HG03521 (cell line): Measurements from ENCODE around the gene PPA1.
"Not testable (repeated sequence)": the region's sequence is repeated elsewhere in the genome, so short reads cannot be mapped to it uniquely, and the experiment has no call there.

Experiments
- ATAC-seq: cut with Tn5 transposase; IDR thresholded peaks from one replicate; pipeline ENCODE4 v1.9.1; 2021; ENCODE audit warnings: mild to moderate bottlenecking, moderate library complexity; ENCODE audit not compliant: unreplicated experiment

Gene PPA1

GRCh38 chr10:70255329-70256299 lies 22.4 kb upstream of the PPA1 start:
- no peak for ATAC-seq

- no peak for ATAC-seq
Observed at GRCh38 chr10:70254778-70255328, 21.6 kb upstream of the PPA1 start.

- ATAC-seq: no peak
Observed at GRCh38 chr10:70253878-70254765, 20.9 kb upstream of the PPA1 start.

GRCh38 chr10:70250961-70251680 lies 17.9 kb upstream of the PPA1 start:
- ATAC-seq: no peak

GRCh38 chr10:70247360-70247759 lies 14.1 kb upstream of the PPA1 start:
- no peak for ATAC-seq

GRCh38 chr10:70241081-70241480 lies 7.9 kb upstream of the PPA1 start:
- ATAC-seq: no peak

GRCh38 chr10:70239986-70240385 lies 6.8 kb upstream of the PPA1 start:
- not testable (repeated sequence) for ATAC-seq

- ATAC-seq: not testable (repeated sequence)
Observed at GRCh38 chr10:70239077-70239976, 6.1 kb upstream of the PPA1 start.

- ATAC-seq: not testable (repeated sequence)
Observed at GRCh38 chr10:70237958-70238536, 4.8 kb upstream of the PPA1 start.

- ATAC-seq: no peak
Observed at GRCh38 chr10:70234668-70235447, 1.6 kb upstream of the PPA1 start.

GRCh38 chr10:70233939-70234300 lies 691 bp upstream of the PPA1 start:
- no peak for ATAC-seq

- no peak for ATAC-seq
Observed at GRCh38 chr10:70232859-70233108, 445 bp downstream of the PPA1 start.

GRCh38 chr10:70232155-70232858 lies 922 bp downstream of the PPA1 start:
- no peak for ATAC-seq

GRCh38 chr10:70228491-70228890 lies 4.7 kb downstream of the PPA1 start:
- ATAC-seq: no peak

GRCh38 chr10:70227548-70228320 lies 5.5 kb downstream of the PPA1 start:
- no peak for ATAC-seq

GRCh38 chr10:70223728-70224127 lies 9.5 kb downstream of the PPA1 start:
- ATAC-seq: no peak

- not testable (repeated sequence) for ATAC-seq
Observed at GRCh38 chr10:70222811-70223447, 10.3 kb downstream of the PPA1 start.
